Right lobe of liver (tissue), 6 donors: ENCODE results near the gene TRAF3. TPM values are rescaled to one million over a fixed set of nuclear protein-coding genes. Genes with fewer than 3 reads are reported as not detected.

Source experiments
- ATAC-seq, 4 donors: fragments of 200-7000 bp; cut with Tn5 transposase; one replicate each; pipeline ENCODE4 v1.9.1; 2020; ENCODE audit warnings: mild to moderate bottlenecking in 4 of 4, moderate library complexity in 4 of 4
- DNase-seq, 3 donors: peaks; one replicate each; pipeline ENCODE4 v3.0.0-alpha.2; 2020
- H3K27ac ChIP-seq, 3 donors: fragments of 200-600 bp; one replicate each; pipeline ENCODE4 v1.8.0; 2022
- H3K27me3 ChIP-seq, 2 donors: fragments of 200-600 bp; one replicate each; pipeline ENCODE4 v1.8.0; 2022
- H3K36me3 ChIP-seq, 4 donors: fragments of 200-600 bp; sonication (generic) in 1 of 4; one replicate each; pipeline versions ENCODE4 v1.5.1 to v1.8.0; 2017 to 2022; ENCODE audit warnings: control low read depth in 1 of 4
- H3K4me1 ChIP-seq, 4 donors: fragments of 200-600 bp; sonication (generic) in 1 of 4; one replicate each; pipeline versions ENCODE4 v1.5.1 to v1.8.0; 2017 to 2022; ENCODE audit warnings: control low read depth in 1 of 4
- H3K4me3 ChIP-seq, 3 donors: fragments of 200-600 bp; one replicate each; pipeline ENCODE4 v1.8.0; 2022
- H3K9me3 ChIP-seq, 4 donors: fragments of 200-600 bp; sonication (generic) in 1 of 4; one replicate each; pipeline versions ENCODE4 v1.5.1 to v1.8.0; 2017 to 2022; ENCODE audit warnings: control low read depth in 1 of 4
- CTCF ChIP-seq, 4 donors: fragments of 200-600 bp in 3 of 4; fragments of 450-650 bp in 1 of 4; IDR thresholded peaks; one replicate each; pipeline versions ENCODE4 v1.5.1 to v1.8.0; 2016 to 2022; ENCODE audit warnings: antibody characterized with exemption in 4 of 4, mild to moderate bottlenecking in 2 of 4
- POLR2A ChIP-seq: fragments of 450-650 bp; IDR thresholded peaks from one replicate; pipeline ENCODE4 v1.6.1; 2017; ENCODE audit warnings: antibody characterized with exemption, mild to moderate bottlenecking
- WGBS: methylation state at CpG from one replicate; pipeline ENCODE4 v1.1.6; 2018; ENCODE audit warnings: low coverage, low lambda C conversion rate; ENCODE audit not compliant: insufficient coverage; ENCODE audit errors: missing lambda C conversion rate; 5-methylcytosine and 5-hydroxymethylcytosine counted together
- intact Hi-C, 2 donors: fragments of 100-400 bp; cut with DNase I; formaldehyde crosslinking; loops; one replicate each; pipeline versions ENCODE4 v1.11.2 to v1.14.1; 2022
- total RNA-seq, 6 experiments: library from RNA; depleted of rRNA in 2 of 6; stranded (reverse); fragments of >200 nt in 2 of 6; fragmentation: NEBNext Ultra II Directional in 3 of 6; extraction: Animal tissue kit (Norgen Biotek cat#: 25700) in 3 of 6; gene quantifications; one replicate each; pipeline versions ENCODE4 v1.1.0 to v1.2.4, GENCODE V29; 2016 to 2023
- donor health status: DM: no; HTN: yes; CAD: no.
- donor health status: DM: no; HTN: no; CAD: no.
- donor health status: DM: no; HTN: no; CAD: no.
- donor health status: DM: no; HTN: yes; CAD: no.
- donor health status: DM: no; HTN: yes; CAD: no.

TRAF3 gene
- total RNA-seq, 6 experiments from 2014 or later: 5.6 to 10.5 (median 8.3) TPM

- Histone ChIP-seq H3K27ac (peak overlapping the region in 2 of 3 donors; percentile 33 to 52), H3K4me1 (peaks cover 0 to 26% (median 6%) of the 10 kb centered on the region in 4 donors), H3K36me3 (no peaks in the 10 kb centered on the region), H3K4me3 (no peak overlapping the region), H3K27me3 (no peaks in the 10 kb centered on the region), H3K9me3 (no peaks in the 10 kb centered on the region)
- peak in 1 of 3 donors; percentile 56 for DNase-seq
- 68% methylated on average over 10 of the region's 10 CpGs for WGBS
- ATAC-seq: peak; percentile 69 to 84 (median 79)
- TF ChIP-seq CTCF (IDR thresholded peaks at IDR 0.05): no peak
- no peak for TF ChIP-seq POLR2A
- intact Hi-C loops: no loop called here
Observed at GRCh38 chr14:102817942-102818940, 41.0 kb downstream of the TRAF3 start.

GRCh38 chr14:102819176-102819628 lies 42.0 kb downstream of the TRAF3 start:
- Histone ChIP-seq H3K36me3 (no peaks in the 10 kb centered on the region), H3K9me3 (no peaks in the 10 kb centered on the region), H3K4me1 (peaks cover 0 to 26% (median 6%) of the 10 kb centered on the region in 4 donors), H3K27me3 (no peaks in the 10 kb centered on the region), H3K27ac (peak overlapping the region in 2 of 3 donors; percentile 31 to 52), H3K4me3 (peak overlapping the region in 1 of 3 donors; percentile 28)
- no peak for TF ChIP-seq CTCF (IDR thresholded peaks at IDR 0.05)
- no peak for TF ChIP-seq POLR2A
- ATAC-seq (peak; percentile 54 to 76 (median 64)), DNase-seq (peak in 1 of 3 donors; percentile 35)
- 22% methylated on average over 9 of the region's 9 CpGs for WGBS
- intact Hi-C loops: no loop called here

- Histone ChIP-seq H3K27me3 (no peaks in the 10 kb centered on the region), H3K27ac (peak overlapping the region in 1 of 3 donors; percentile 31), H3K9me3 (no peaks in the 10 kb centered on the region), H3K4me1 (peaks cover 0 to 30% (median 6%) of the 10 kb centered on the region in 4 donors), H3K36me3 (no peaks in the 10 kb centered on the region), H3K4me3 (no peak overlapping the region)
- intact Hi-C loops: no loop called here
- no peak for TF ChIP-seq POLR2A
- TF ChIP-seq CTCF (IDR thresholded peaks at IDR 0.05): no peak
- ATAC-seq: no peak
- 77% methylated on average over 4 of the region's 15 CpGs for WGBS
- DNase-seq: no peak
Observed at GRCh38 chr14:102819747-102820330, 42.6 kb downstream of the TRAF3 start.

GRCh38 chr14:102821252-102821651 lies 44.0 kb downstream of the TRAF3 start:
- DNase-seq: no peak

More at GRCh38 chr14:102821252-102821651, 44.0 kb downstream of the TRAF3 start:
- Histone ChIP-seq H3K9me3 (no peaks in the 10 kb centered on the region), H3K27me3 (no peaks in the 10 kb centered on the region), H3K36me3 (no peaks in the 10 kb centered on the region), H3K4me1 (peaks cover 0 to 40% (median 6%) of the 10 kb centered on the region in 4 donors), H3K4me3 (no peak overlapping the region), H3K27ac (no peak overlapping the region)
- TF ChIP-seq CTCF (IDR thresholded peaks at IDR 0.05): no peak
- TF ChIP-seq POLR2A: no peak
- no peak for ATAC-seq
- WGBS: 76% methylated on average over 5 of the region's 5 CpGs
- intact Hi-C loops: no loop called here
